C4-2B (cell line): ENCODE data around the gene TIGD1.

Experiments used
- ZFX ChIP-seq: fragments of 450-650 bp; IDR thresholded peaks from 2 replicates; pipeline ENCODE4 v1.6.1; 2017
- TF ChIP-seq, protein P1 (sequence below): fragments of 450-650 bp; conservative IDR thresholded peaks from 2 replicates; pipeline ENCODE4 v1.5.1; 2017; ENCODE audit warnings: mild to moderate bottlenecking

- TF ChIP-seq, protein P1, sequence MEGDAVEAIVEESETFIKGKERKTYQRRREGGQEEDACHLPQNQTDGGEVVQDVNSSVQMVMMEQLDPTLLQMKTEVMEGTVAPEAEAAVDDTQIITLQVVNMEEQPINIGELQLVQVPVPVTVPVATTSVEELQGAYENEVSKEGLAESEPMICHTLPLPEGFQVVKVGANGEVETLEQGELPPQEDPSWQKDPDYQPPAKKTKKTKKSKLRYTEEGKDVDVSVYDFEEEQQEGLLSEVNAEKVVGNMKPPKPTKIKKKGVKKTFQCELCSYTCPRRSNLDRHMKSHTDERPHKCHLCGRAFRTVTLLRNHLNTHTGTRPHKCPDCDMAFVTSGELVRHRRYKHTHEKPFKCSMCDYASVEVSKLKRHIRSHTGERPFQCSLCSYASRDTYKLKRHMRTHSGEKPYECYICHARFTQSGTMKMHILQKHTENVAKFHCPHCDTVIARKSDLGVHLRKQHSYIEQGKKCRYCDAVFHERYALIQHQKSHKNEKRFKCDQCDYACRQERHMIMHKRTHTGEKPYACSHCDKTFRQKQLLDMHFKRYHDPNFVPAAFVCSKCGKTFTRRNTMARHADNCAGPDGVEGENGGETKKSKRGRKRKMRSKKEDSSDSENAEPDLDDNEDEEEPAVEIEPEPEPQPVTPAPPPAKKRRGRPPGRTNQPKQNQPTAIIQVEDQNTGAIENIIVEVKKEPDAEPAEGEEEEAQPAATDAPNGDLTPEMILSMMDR, result no peak
- no peak for TF ChIP-seq ZFX
Measured at GRCh38 chr2:232562515-232563151, 12.3 kb upstream of the TIGD1 start.
